Activated T-cell treated with anti-CD3 and anti-CD28 coated beads, Interleukin-2, amount 50 U/mL, for 24 hours (primary cell): Measurements from ENCODE around the gene ZNF581.
A peak's percentile ranks its signal among the peaks of the same experiment; 100 is the strongest.

ENCODE experiments used
- DNase-seq: peaks from one replicate; pipeline ENCODE4 v3.0.0-alpha.2; 2020
- H3K27ac Mint-ChIP-seq: 2 replicates; pipeline ENCODE4 v1.8.0; 2020; ENCODE audit warnings: mild to moderate bottlenecking, mixed read lengths
- H3K27me3 Mint-ChIP-seq: 2 replicates; pipeline ENCODE4 v1.8.0; 2020; ENCODE audit warnings: mixed read lengths
- H3K36me3 Mint-ChIP-seq: 2 replicates; pipeline ENCODE4 v1.8.0; 2020; ENCODE audit warnings: low read depth, mixed read lengths
- H3K4me1 Mint-ChIP-seq: 2 replicates; pipeline ENCODE4 v1.8.0; 2020; ENCODE audit warnings: low read depth, mixed read lengths
- H3K4me3 Mint-ChIP-seq: 2 replicates; pipeline ENCODE4 v1.8.0; 2020; ENCODE audit warnings: mild to moderate bottlenecking, moderate library complexity, mixed read lengths
- H3K9me3 Mint-ChIP-seq: 2 replicates; pipeline ENCODE4 v1.8.0; 2020; ENCODE audit warnings: mixed read lengths

Gene ZNF581

GRCh38 chr19:55645512-55645881 lies 2.0 kb downstream of the ZNF581 start:
- H3K4me1 Mint-ChIP-seq = peaks cover 57% of the 10 kb centered on the region
- H3K4me3 Mint-ChIP-seq = peak overlapping the region; percentile 87
- DNase-seq = no peak
- peak overlapping the region; percentile 99 for H3K27ac Mint-ChIP-seq
- peaks cover 64% of the 10 kb centered on the region for H3K36me3 Mint-ChIP-seq
- H3K27me3 Mint-ChIP-seq = no peaks in the 10 kb centered on the region
- no peaks in the 10 kb centered on the region for H3K9me3 Mint-ChIP-seq

DNA sequence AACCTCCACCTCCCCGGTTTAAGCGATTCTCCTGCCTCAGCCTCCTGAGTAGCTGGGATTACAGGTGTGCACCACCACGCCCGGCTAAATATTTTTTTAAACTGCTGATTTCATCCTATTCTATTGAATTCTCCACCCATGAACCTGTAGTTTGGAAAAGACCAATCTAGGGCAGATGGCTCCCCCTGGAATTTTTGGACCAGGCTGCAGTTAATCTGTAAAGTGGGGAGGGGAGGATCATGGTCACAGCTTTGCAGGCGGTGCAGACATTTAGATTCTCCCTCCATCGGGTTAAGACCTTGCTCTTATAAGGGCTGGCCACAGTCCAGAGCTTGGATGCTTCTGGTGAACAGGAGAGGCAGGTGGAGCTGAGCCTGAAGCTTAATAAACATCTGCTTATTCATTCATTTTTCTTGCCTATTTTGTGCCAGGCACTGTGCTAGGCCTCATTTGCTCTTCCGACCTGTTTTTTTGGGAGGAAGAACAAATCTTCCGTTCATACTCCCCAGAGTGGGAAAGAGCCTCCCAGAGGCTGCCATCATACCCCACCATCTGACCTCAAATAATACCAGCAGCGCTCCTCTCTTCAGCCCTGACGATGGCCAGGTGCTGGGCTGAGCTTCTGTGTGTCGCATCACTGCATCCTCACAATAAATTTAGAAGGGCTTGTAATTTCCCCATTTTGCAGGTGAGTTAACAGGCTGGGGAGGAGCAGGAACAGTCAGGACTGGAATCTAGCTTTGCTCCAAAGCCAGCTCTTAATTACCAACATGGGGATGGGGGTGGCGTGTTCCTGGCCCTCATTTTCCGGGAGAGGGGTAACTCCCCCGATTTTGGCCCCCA lies 3.7 kb downstream of the ZNF581 start:
- Mint-ChIP-seq H3K4me1 (peaks cover 59% of the 10 kb centered on the region), H3K36me3 (peaks cover 62% of the 10 kb centered on the region), H3K27me3 (no peaks in the 10 kb centered on the region), H3K9me3 (no peaks in the 10 kb centered on the region), H3K27ac (peak overlapping the region; percentile 90), H3K4me3 (peak overlapping the region; percentile 80)
- DNase-seq = no peak

- DNase-seq = peak; percentile 75
- Mint-ChIP-seq H3K27me3 (no peaks in the 10 kb centered on the region), H3K27ac (peak within 1 kb of the TSS; percentile 90), H3K4me3 (peak within 1 kb of the TSS; percentile 80), H3K9me3 (no peaks in the 10 kb centered on the region), H3K36me3 (peaks cover 63% of the 10 kb centered on the region), H3K4me1 (peaks cover 57% of the 10 kb centered on the region)
These were observed 4.5 kb downstream of the ZNF581 start, which contains the start of gene CCDC106 for GRCh38 chr19:55647732-55648584. CCDC106 (plus strand) TSS chr19:55648212; CDS start chr19:55649047, 835 bp downstream.

GRCh38 chr19:55648585-55649267 lies 5.3 kb downstream of the ZNF581 start:
- Mint-ChIP-seq H3K27ac (peak overlapping the region; percentile 80), H3K27me3 (no peaks in the 10 kb centered on the region), H3K36me3 (peaks cover 57% of the 10 kb centered on the region), H3K4me3 (peak overlapping the region; percentile 74), H3K9me3 (no peaks in the 10 kb centered on the region), H3K4me1 (peaks cover 54% of the 10 kb centered on the region)
- no peak for DNase-seq

GRCh38 chr19:55649268-55650125 lies 6.0 kb downstream of the ZNF581 start:
- Mint-ChIP-seq H3K4me3 (peak overlapping the region; percentile 74), H3K4me1 (peaks cover 53% of the 10 kb centered on the region), H3K9me3 (no peaks in the 10 kb centered on the region), H3K36me3 (peaks cover 56% of the 10 kb centered on the region), H3K27ac (peak overlapping the region; percentile 72), H3K27me3 (no peaks in the 10 kb centered on the region)
- no peak for DNase-seq

DNA sequence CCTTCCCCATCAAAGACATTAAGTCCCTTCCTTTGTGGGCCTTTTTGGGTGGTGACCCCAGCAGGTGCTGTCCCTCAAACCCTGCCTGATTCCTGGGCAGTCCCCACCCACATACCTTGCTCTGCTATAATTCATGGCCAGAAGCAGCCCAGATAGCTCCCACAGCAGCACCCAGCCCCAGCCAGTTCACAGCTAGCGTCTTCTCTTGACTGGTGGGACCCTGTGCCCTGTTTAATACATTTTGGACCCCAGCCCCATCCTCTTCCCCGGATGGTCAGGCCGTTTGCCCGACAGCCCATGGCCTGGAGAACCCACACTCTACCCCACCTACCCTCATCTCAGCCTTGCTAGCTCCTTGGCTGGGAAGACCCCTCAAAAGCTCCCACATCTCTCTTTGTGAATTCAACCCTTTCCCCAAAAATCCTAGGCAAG lies 6.7 kb downstream of the ZNF581 start:
- Mint-ChIP-seq H3K27me3 (no peaks in the 10 kb centered on the region), H3K4me3 (peak overlapping the region; percentile 33)

DNA sequence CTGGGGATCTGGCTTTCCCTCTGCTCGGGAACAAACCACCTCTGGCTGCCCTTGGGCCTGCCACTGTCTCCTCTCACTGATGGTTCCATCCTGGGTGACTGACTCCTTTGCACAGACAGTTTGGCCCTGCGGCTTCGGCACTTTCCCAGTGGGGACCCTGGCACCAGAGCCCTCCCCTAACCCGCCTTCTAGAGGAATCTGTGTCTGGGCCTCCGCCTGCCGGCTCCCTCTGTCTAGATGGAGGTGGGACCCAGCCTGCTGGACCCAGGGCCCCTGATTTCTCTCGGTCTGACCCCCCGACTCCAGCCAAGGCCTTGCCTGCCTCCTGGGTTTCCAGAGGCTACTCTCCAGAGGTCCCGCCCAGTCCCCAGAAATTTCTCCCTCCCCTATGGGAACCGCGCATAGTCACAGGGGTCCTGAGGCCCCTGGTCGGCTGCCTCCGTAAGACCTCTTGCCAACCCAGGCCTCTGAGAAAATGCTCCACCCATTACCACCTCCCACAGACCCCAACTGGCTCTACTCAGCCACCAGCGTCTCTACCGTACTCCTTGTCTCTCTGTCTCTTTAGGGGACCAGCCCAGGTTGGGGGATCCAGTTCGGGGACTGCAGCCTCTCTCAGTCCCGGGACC lies 7.3 kb downstream of the ZNF581 start:
- Mint-ChIP-seq H3K27me3 (no peaks in the 10 kb centered on the region), H3K4me3 (peak overlapping the region; percentile 33), H3K9me3 (no peaks in the 10 kb centered on the region), H3K27ac (peak overlapping the region; percentile 64), H3K4me1 (peaks cover 43% of the 10 kb centered on the region), H3K36me3 (peaks cover 50% of the 10 kb centered on the region)
- DNase-seq = no peak

More for the DNA sequence above, 6.7 kb downstream of the ZNF581 start:
- Mint-ChIP-seq H3K4me1 (peaks cover 48% of the 10 kb centered on the region), H3K36me3 (peaks cover 51% of the 10 kb centered on the region), H3K27ac (peak overlapping the region; percentile 64), H3K9me3 (no peaks in the 10 kb centered on the region)
- no peak for DNase-seq

DNA sequence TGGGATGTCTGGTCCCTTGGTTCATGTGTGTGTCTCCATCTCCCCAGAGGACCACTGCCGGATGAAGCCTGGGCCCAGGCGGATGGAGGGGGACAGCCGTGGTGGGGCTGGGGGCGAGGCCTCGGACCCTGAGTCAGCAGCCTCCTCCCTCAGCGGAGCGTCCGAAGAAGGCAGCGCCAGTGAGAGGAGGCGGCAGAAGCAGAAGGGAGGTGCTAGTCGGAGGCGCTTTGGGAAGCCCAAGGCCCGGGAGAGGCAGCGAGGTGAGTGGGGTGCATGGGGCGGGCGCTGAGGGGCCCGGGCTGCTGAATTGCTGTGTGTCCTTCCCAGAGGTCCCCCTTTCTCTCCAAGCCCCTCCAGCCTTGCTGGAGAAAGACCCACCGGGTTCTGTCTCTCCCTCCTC lies 7.8 kb downstream of the ZNF581 start:
- DNase-seq = no peak
- Mint-ChIP-seq H3K4me1 (peaks cover 41% of the 10 kb centered on the region), H3K27me3 (no peaks in the 10 kb centered on the region), H3K36me3 (peaks cover 51% of the 10 kb centered on the region), H3K4me3 (no peak overlapping the region), H3K9me3 (no peaks in the 10 kb centered on the region), H3K27ac (peak overlapping the region; percentile 64)

- Mint-ChIP-seq H3K27ac (peak overlapping the region; percentile 66), H3K4me1 (peaks cover 40% of the 10 kb centered on the region), H3K9me3 (no peaks in the 10 kb centered on the region), H3K4me3 (peak overlapping the region; percentile 38), H3K27me3 (no peaks in the 10 kb centered on the region), H3K36me3 (peaks cover 51% of the 10 kb centered on the region)
- DNase-seq = no peak
These were observed 9.1 kb downstream of the ZNF581 start for GRCh38 chr19:55652311-55653128.

DNA sequence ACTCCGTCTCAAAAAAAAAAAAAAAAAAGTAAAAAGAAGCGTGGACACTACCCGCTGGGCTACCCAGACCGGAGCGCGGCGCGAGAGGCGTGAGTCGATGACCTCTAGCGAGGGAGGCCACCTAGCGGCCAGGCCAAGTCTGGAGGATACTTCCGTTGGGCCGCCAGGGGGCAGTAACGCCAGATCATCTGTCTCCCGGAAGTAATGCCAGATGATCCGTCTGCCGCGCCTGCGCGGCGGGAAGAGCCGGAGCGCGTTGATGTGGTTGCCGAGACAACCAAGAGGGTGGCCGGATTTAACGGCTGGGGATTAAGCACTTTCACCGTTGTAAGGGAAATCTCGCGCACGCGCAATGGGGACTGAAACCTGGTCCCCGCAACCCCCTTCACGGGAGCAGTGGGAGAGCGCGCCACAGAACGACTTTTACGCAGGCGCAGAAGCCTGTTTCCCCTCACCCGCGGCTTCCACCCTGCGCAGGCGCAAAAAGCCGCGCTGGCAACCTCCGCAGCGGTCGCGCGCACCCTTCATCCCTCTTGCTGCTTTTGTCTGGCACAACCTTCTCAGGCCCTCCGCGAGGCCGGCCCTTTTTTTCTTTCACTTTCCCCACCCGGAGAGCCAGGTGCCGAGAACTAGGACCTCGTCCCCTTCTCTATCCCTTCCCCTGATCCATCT lies 10.3 kb downstream of the ZNF581 start:
- Mint-ChIP-seq H3K27me3 (no peaks in the 10 kb centered on the region), H3K9me3 (no peaks in the 10 kb centered on the region), H3K4me3 (peak overlapping the region; percentile 93), H3K27ac (peak overlapping the region; percentile 98), H3K4me1 (peaks cover 45% of the 10 kb centered on the region), H3K36me3 (peaks cover 59% of the 10 kb centered on the region)
- peak; percentile 98 for DNase-seq

GRCh38 chr19:55654323-55654867 lies 10.9 kb downstream of the ZNF581 start:
- peak overlapping the region; percentile 93 for H3K4me3 Mint-ChIP-seq
- DNase-seq = no peak
- peak overlapping the region; percentile 98 for H3K27ac Mint-ChIP-seq
- H3K36me3 Mint-ChIP-seq = peaks cover 64% of the 10 kb centered on the region
- H3K27me3 Mint-ChIP-seq = no peaks in the 10 kb centered on the region
- no peaks in the 10 kb centered on the region for H3K9me3 Mint-ChIP-seq
- H3K4me1 Mint-ChIP-seq = peaks cover 44% of the 10 kb centered on the region
